Measurements from ENCODE around the gene POP4.

POP4 gene

DNA sequence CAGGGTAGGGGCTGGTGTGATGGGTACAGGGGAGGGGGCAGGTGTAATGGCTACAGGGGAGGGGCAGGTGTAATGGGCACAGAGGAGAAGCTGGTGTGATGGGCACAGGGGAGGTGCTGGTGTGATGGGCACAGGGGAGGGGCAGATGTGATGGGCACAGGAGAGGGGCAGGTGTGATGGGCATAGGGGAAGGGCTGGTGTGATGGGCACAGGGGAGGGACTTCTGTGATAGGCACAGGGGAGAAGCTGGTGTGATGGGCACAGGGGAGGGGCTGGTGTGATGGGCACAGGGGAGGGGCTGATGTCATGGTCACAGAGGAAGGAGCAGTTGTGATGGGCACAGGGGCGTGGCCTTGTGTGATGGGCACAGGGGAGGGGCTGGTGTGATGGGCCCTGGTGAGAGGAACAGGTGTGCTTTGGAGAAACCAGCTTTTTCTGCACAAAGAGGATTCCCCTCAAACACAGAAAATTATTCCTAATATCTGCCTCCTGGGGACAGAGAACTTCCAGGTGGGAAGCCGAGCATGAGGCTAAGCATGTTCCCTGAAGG is 38.6 kb upstream of the POP4 start:
- Histone ChIP-seq H3K4me3 (ENCODE audit: low read depth, low read length) (no peak overlapping the region), H3K9ac (ENCODE audit: low read depth, low read length) (no peak overlapping the region), H3K27me3 (ENCODE audit: control insufficient read depth, insufficient read depth, low read length) (no peaks in the 10 kb centered on the region), H3K36me3 (ENCODE audit: control insufficient read depth, insufficient read depth, low read length) (no peaks in the 10 kb centered on the region), H3K4me1 (ENCODE audit: control insufficient read depth, insufficient read depth, low read length) (no peaks in the 10 kb centered on the region), H3K9me3 (ENCODE audit: control insufficient read depth, insufficient read depth, low read length) (no peaks in the 10 kb centered on the region)

GRCh38 chr19:29568036-29569025 is 37.8 kb upstream of the POP4 start:
- Histone ChIP-seq H3K36me3 (ENCODE audit: control insufficient read depth, insufficient read depth, low read length) (no peaks in the 10 kb centered on the region), H3K27me3 (ENCODE audit: control insufficient read depth, insufficient read depth, low read length) (no peaks in the 10 kb centered on the region), H3K9ac (ENCODE audit: low read depth, low read length) (no peak overlapping the region), H3K4me1 (ENCODE audit: control insufficient read depth, insufficient read depth, low read length) (no peaks in the 10 kb centered on the region), H3K4me3 (ENCODE audit: low read depth, low read length) (no peak overlapping the region), H3K9me3 (ENCODE audit: control insufficient read depth, insufficient read depth, low read length) (no peaks in the 10 kb centered on the region)

DNA sequence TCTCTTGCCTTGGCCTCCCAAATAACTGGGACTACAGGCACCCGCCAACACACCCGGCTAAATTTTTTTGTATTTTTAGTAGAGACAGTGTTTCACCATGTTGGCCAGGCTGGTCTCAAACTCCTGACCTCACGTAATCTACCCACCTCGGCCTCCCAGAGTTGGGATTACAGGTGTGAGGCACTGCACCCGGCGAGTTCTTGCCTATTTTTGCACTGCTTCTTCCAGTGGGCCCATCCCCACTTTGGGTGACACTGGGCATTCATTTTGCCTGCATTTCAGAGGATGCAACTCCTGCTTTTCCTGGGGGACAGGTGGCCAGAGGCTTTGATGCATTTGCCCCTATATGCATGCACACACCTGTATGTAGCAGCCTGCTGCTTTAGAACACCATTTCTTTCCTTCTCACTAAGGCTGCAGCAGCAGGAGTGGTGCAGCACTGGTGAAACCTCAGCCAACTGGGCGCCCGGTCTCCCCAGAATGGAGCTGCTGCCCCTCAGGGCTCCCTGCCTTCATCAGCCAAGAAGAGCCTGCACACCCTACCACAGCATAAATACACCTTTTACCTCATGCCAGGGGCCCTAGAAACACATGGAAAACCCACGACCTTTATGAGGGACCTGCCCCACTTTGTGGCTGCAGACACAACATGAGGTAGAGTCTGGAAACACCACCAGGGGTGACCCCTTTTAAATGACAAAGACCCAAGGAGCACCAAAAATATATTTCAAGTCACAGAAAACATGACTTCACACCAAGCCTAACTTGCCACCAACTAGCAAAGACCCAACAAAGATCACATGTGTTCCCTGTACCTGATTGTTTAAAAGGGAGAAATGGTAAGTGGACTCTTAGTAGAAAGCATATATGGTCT is 36.8 kb upstream of the POP4 start:
- Histone ChIP-seq H3K9me3 (ENCODE audit: control insufficient read depth, insufficient read depth, low read length) (no peaks in the 10 kb centered on the region), H3K27me3 (ENCODE audit: control insufficient read depth, insufficient read depth, low read length) (no peaks in the 10 kb centered on the region), H3K9ac (ENCODE audit: low read depth, low read length) (no peak overlapping the region), H3K36me3 (ENCODE audit: control insufficient read depth, insufficient read depth, low read length) (no peaks in the 10 kb centered on the region), H3K4me1 (ENCODE audit: control insufficient read depth, insufficient read depth, low read length) (no peaks in the 10 kb centered on the region), H3K4me3 (ENCODE audit: low read depth, low read length) (no peak overlapping the region)

DNA sequence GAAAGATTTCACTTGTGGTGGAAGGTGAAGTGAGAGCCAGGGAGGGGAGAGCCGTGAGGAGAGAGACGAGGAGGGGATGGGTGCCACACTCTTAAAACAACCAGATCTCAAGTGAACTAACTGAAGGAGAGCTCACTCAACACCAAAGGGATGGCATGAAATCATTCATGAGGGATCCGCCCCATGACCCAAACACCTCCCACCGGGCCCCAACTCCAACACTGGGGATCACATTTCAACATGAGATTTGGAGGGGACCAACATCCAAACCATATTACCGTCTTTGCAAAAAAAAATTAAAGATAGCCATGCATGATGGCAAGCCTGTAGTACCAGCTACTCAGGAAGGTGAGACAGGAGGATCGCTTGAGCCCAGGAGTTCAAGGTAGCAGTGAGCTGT is 34.9 kb upstream of the POP4 start:
- no peak overlapping the region for H3K4me3 ChIP-seq (ENCODE audit: low read depth, low read length)
- H3K9ac ChIP-seq (ENCODE audit: low read depth, low read length): no peak overlapping the region
- no peaks in the 10 kb centered on the region for H3K9me3 ChIP-seq (ENCODE audit: control insufficient read depth, insufficient read depth, low read length)
- no peaks in the 10 kb centered on the region for H3K27me3 ChIP-seq (ENCODE audit: control insufficient read depth, insufficient read depth, low read length)
- no peaks in the 10 kb centered on the region for H3K36me3 ChIP-seq (ENCODE audit: control insufficient read depth, insufficient read depth, low read length)
- peaks cover 8% of the 10 kb centered on the region for H3K4me1 ChIP-seq (ENCODE audit: control insufficient read depth, insufficient read depth, low read length)

DNA sequence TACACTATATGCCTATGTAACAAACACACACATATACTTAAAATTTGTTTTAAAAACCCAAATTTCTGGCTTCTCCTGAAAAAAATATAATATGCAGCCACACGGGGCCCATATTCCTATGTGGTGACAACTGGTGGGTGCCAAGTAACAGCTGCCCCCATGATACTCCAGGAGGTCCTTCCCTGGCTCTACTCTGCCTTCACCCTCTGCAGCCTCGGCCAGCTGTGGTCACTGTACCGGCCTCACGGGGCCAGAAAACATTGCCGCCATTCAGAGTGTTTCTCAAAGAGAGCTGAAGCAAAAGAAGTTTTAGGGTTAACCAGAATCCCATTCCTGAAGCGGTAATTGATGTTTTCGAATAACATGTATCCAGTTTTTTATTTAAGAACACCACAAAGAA is 32.6 kb upstream of the POP4 start:
- Histone ChIP-seq H3K9ac (ENCODE audit: low read depth, low read length) (no peak overlapping the region), H3K36me3 (ENCODE audit: control insufficient read depth, insufficient read depth, low read length) (no peaks in the 10 kb centered on the region), H3K9me3 (ENCODE audit: control insufficient read depth, insufficient read depth, low read length) (no peaks in the 10 kb centered on the region), H3K27me3 (ENCODE audit: control insufficient read depth, insufficient read depth, low read length) (no peaks in the 10 kb centered on the region), H3K4me1 (ENCODE audit: control insufficient read depth, insufficient read depth, low read length) (peaks cover 15% of the 10 kb centered on the region), H3K4me3 (ENCODE audit: low read depth, low read length) (no peak overlapping the region)

DNA sequence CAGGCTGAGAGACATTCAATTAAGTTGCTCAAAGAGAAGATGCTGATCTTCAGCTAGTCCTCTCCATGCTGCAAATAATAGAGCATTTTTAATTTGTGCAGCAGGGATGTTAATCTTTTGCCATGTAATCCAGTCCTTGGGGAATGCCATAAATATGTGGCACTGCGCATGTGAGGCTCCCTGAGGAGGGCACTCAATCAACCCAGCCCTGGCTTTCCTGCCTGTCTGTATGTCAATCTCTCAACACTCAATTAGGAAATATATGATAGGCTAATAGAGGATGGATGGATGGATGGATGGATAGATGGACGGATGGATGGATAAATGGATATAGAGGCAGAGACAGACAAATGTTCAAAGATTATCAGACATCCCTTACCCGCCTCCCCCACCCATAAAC is 31.6 kb upstream of the POP4 start:
- no peaks in the 10 kb centered on the region for H3K9me3 ChIP-seq (ENCODE audit: control insufficient read depth, insufficient read depth, low read length)
- no peak overlapping the region for H3K4me3 ChIP-seq (ENCODE audit: low read depth, low read length)
- H3K36me3 ChIP-seq (ENCODE audit: control insufficient read depth, insufficient read depth, low read length): no peaks in the 10 kb centered on the region
- H3K9ac ChIP-seq (ENCODE audit: low read depth, low read length): no peak overlapping the region
- peaks cover 15% of the 10 kb centered on the region for H3K4me1 ChIP-seq (ENCODE audit: control insufficient read depth, insufficient read depth, low read length)
- H3K27me3 ChIP-seq (ENCODE audit: control insufficient read depth, insufficient read depth, low read length): no peaks in the 10 kb centered on the region

DNA sequence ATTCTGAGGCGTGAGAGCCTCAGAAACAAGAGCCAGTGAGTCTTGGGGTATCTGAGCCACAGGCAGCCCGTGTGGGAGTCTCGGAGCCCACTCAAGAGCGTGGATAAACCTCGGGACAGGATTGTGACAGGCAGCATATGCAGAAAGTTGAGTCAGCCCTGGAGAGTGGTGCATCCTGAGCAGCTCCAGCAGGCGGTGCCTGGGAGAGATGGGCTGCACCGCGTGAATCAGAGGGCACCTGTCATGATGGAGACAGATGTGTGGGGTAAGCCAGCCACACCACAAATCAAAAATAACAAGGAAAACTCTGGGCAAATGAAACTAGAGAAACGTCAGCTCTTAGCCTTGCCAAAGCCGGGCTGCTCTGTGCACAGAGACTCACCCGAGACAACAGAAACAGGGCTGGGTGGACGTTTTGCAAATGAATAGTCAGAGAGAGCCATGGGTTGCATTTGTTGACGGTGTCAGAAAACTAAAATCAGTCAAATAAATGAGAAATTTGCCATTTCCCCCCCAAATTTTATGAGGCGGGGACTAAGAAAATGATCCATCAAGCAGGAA is 30.0 kb upstream of the POP4 start:
- Histone ChIP-seq H3K27me3 (ENCODE audit: control insufficient read depth, insufficient read depth, low read length) (no peaks in the 10 kb centered on the region), H3K9me3 (ENCODE audit: control insufficient read depth, insufficient read depth, low read length) (no peaks in the 10 kb centered on the region), H3K4me3 (ENCODE audit: low read depth, low read length) (no peak overlapping the region), H3K9ac (ENCODE audit: low read depth, low read length) (no peak overlapping the region), H3K36me3 (ENCODE audit: control insufficient read depth, insufficient read depth, low read length) (no peaks in the 10 kb centered on the region), H3K4me1 (ENCODE audit: control insufficient read depth, insufficient read depth, low read length) (peaks cover 15% of the 10 kb centered on the region)

DNA sequence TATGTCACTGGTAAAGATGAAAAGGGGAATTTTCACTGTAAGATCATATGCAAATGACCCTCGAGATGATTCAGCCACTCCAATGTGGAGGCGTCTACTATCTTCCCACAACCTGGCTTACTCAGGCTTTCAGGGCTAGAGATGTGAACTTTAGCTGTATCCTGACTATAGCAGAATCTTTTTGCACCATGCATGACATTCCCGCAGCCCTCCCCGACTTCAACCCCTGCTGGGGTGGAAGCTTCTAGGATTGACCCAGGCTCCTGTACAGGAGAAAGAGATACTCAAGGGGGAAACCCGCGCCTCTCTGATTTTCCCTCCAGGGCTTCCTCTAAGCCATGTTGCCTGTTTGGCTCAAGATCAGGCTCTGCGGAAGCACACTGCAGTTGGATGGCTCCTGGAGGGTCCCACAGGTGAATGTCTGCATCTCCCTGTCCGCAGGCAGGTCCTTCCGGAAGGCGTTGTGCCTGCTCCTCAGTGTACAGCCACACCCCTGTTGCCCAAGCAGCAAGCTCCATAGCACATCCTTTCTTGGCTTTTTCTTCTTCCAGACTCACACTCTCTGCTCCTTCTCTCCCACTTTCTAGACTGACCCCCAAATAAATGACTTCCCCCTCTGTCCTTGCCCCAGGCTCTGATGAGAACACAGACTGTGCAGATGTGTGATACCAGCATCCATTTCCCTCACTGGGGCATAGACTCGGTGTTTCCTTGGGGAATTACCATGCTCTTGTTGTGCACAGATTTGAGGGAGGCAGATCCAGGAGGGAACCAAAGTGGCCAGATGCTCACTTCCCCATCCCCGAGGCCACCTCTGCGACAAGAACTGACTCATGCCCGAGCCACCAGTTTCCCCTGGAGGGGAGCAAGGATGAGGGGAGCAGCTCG is 29.1 kb upstream of the POP4 start:
- no peak overlapping the region for H3K4me3 ChIP-seq (ENCODE audit: low read depth, low read length)
- H3K36me3 ChIP-seq (ENCODE audit: control insufficient read depth, insufficient read depth, low read length): no peaks in the 10 kb centered on the region
- peaks cover 15% of the 10 kb centered on the region for H3K4me1 ChIP-seq (ENCODE audit: control insufficient read depth, insufficient read depth, low read length)
- no peaks in the 10 kb centered on the region for H3K9me3 ChIP-seq (ENCODE audit: control insufficient read depth, insufficient read depth, low read length)
- H3K27me3 ChIP-seq (ENCODE audit: control insufficient read depth, insufficient read depth, low read length): no peaks in the 10 kb centered on the region
- no peak overlapping the region for H3K9ac ChIP-seq (ENCODE audit: low read depth, low read length)

DNA sequence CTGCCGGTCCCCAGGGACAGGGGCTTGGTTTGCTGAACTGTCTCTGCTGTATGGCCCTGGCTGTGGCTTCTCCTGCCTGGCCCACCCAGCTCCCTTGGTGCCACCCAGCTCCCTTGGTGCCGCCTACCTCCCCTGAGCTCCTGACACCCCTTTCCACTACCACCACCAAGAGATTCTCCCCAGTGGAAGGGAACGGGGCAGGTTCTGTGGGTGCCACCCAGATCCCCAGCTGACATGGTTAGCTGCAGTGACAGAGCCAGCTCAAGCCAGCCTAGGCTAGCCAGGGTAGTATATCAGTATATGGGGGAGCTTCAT is 28.5 kb upstream of the POP4 start:
- H3K9me3 ChIP-seq (ENCODE audit: control insufficient read depth, insufficient read depth, low read length): no peaks in the 10 kb centered on the region
- H3K9ac ChIP-seq (ENCODE audit: low read depth, low read length): no peak overlapping the region
- peaks cover 15% of the 10 kb centered on the region for H3K4me1 ChIP-seq (ENCODE audit: control insufficient read depth, insufficient read depth, low read length)
- H3K27me3 ChIP-seq (ENCODE audit: control insufficient read depth, insufficient read depth, low read length): no peaks in the 10 kb centered on the region
- H3K4me3 ChIP-seq (ENCODE audit: low read depth, low read length): no peak overlapping the region
- H3K36me3 ChIP-seq (ENCODE audit: control insufficient read depth, insufficient read depth, low read length): no peaks in the 10 kb centered on the region

- Histone ChIP-seq H3K36me3 (ENCODE audit: control insufficient read depth, insufficient read depth, low read length) (no peaks in the 10 kb centered on the region), H3K9me3 (ENCODE audit: control insufficient read depth, insufficient read depth, low read length) (no peaks in the 10 kb centered on the region), H3K4me3 (ENCODE audit: low read depth, low read length) (no peak overlapping the region), H3K27me3 (ENCODE audit: control insufficient read depth, insufficient read depth, low read length) (no peaks in the 10 kb centered on the region), H3K9ac (ENCODE audit: low read depth, low read length) (no peak overlapping the region), H3K4me1 (ENCODE audit: control insufficient read depth, insufficient read depth, low read length) (peaks cover 15% of the 10 kb centered on the region)
Measured at GRCh38 chr19:29578349-29578748, 27.7 kb upstream of the POP4 start.

All from iPS-15b (cell line).